Neural crest cell (in vitro differentiated cells): ENCODE measurements around the gene DLG1. TPM values are rescaled to one million over a fixed set of nuclear protein-coding genes. Genes with fewer than 3 reads are reported as not detected.
"Not testable (repeated sequence)": the region's sequence is repeated elsewhere in the genome, so short reads cannot be mapped to it uniquely, and the experiment has no call there.

Experiments used
- DNase-seq: peaks from one replicate; pipeline ENCODE4 v3.0.0; 2021; ENCODE audit warnings: low read depth, mixed read lengths, low spot score
- H3K27ac Mint-ChIP-seq: one replicate; pipeline ENCODE4 v1.8.0; 2021; ENCODE audit warnings: mild to moderate bottlenecking, mixed read lengths; ENCODE audit not compliant: unreplicated experiment
- H3K27me3 Mint-ChIP-seq: 2 replicates; pipeline ENCODE4 v1.8.0; 2021; ENCODE audit warnings: low read depth, mild to moderate bottlenecking, mixed read lengths
- H3K36me3 Mint-ChIP-seq: 2 replicates; pipeline ENCODE4 v1.8.0; 2021; ENCODE audit warnings: low read depth, mild to moderate bottlenecking, mixed read lengths
- H3K4me1 Mint-ChIP-seq: 2 replicates; pipeline ENCODE4 v1.8.0; 2021; ENCODE audit warnings: mixed read lengths
- H3K4me3 Mint-ChIP-seq: one replicate; pipeline ENCODE4 v1.8.0; 2021; ENCODE audit warnings: mild to moderate bottlenecking, mixed read lengths
- H3K9me3 Mint-ChIP-seq: 2 replicates; pipeline ENCODE4 v1.8.0; 2021; ENCODE audit warnings: mixed read lengths
- CTCF ChIP-seq: fragments of 200-600 bp; sonication (generic); conservative IDR thresholded peaks from 2 replicates; pipeline ENCODE4 v1.5.0; 2021; ENCODE audit warnings: antibody characterized with exemption, mild to moderate bottlenecking
- total RNA-seq: library from RNA; stranded (reverse); gene quantifications from 2 replicates; pipeline ENCODE4 v1.2.1, GENCODE V29; 2021

DLG1 gene
- total RNA-seq, 1 donor from 2014 or later: 95.5 TPM

GRCh38 chr3:197216169-197216860 is 82.1 kb downstream of the DLG1 start:
- no peak for TF ChIP-seq CTCF

GRCh38 chr3:197212290-197212689 is 86.1 kb downstream of the DLG1 start:
- Mint-ChIP-seq H3K9me3 (peaks cover 9% of the 10 kb centered on the region), H3K4me3 (no peak overlapping the region), H3K27ac (no peak overlapping the region), H3K27me3 (no peaks in the 10 kb centered on the region), H3K4me1 (peaks cover 18% of the 10 kb centered on the region), H3K36me3 (peaks cover 12% of the 10 kb centered on the region)
- no peak for DNase-seq
- no peak for TF ChIP-seq CTCF

More at GRCh38 chr3:197216169-197216860, 82.1 kb downstream of the DLG1 start:
- Mint-ChIP-seq H3K4me1 (peaks cover 5% of the 10 kb centered on the region), H3K9me3 (peaks cover 6% of the 10 kb centered on the region), H3K36me3 (peaks cover 11% of the 10 kb centered on the region), H3K27ac (no peak overlapping the region), H3K27me3 (no peaks in the 10 kb centered on the region), H3K4me3 (no peak overlapping the region)
- no peak for DNase-seq

GRCh38 chr3:197211698-197212097 is 86.7 kb downstream of the DLG1 start:
- H3K4me3 Mint-ChIP-seq, H3K27ac Mint-ChIP-seq, H3K27me3 Mint-ChIP-seq, DNase-seq, H3K9me3 Mint-ChIP-seq: not testable (repeated sequence)
- Mint-ChIP-seq H3K4me1 (peaks cover 21% of the 10 kb centered on the region), H3K36me3 (peaks cover 12% of the 10 kb centered on the region)

- Mint-ChIP-seq H3K27me3 (no peaks in the 10 kb centered on the region), H3K36me3 (peaks cover 12% of the 10 kb centered on the region), H3K4me3 (no peak overlapping the region), H3K27ac (no peak overlapping the region), H3K9me3 (peaks cover 9% of the 10 kb centered on the region), H3K4me1 (peaks cover 32% of the 10 kb centered on the region)
- DNase-seq: no peak
- no peak for TF ChIP-seq CTCF
Measured at GRCh38 chr3:197209366-197210260, 88.8 kb downstream of the DLG1 start.

GRCh38 chr3:197206913-197207312 is 91.5 kb downstream of the DLG1 start:
- Mint-ChIP-seq H3K27me3 (no peaks in the 10 kb centered on the region), H3K4me3 (no peak overlapping the region), H3K36me3 (peaks cover 7% of the 10 kb centered on the region), H3K4me1 (peaks cover 43% of the 10 kb centered on the region), H3K27ac (no peak overlapping the region), H3K9me3 (peaks cover 8% of the 10 kb centered on the region)
- TF ChIP-seq CTCF: no peak
- no peak for DNase-seq

- H3K4me1 Mint-ChIP-seq: peaks cover 48% of the 10 kb centered on the region
- DNase-seq: no peak
- no peaks in the 10 kb centered on the region for H3K27me3 Mint-ChIP-seq
Measured at GRCh38 chr3:197205675-197206074, 92.7 kb downstream of the DLG1 start.

More at GRCh38 chr3:197205675-197206074, 92.7 kb downstream of the DLG1 start:
- H3K9me3 Mint-ChIP-seq: no peaks in the 10 kb centered on the region
- no peak overlapping the region for H3K4me3 Mint-ChIP-seq
- TF ChIP-seq CTCF: no peak
- no peak overlapping the region for H3K27ac Mint-ChIP-seq
- H3K36me3 Mint-ChIP-seq: no peaks in the 10 kb centered on the region
